GM13977 (cell line): ENCODE measurements around the gene TMEM214.

ENCODE experiments used
- DNase-seq: peaks from one replicate; pipeline ENCODE4 v3.0.0; 2012; ENCODE audit warnings: low spot score
- in situ Hi-C: fragments of 300-500 bp; cut with MboI; formaldehyde crosslinking; loops from one replicate; pipeline ENCODE4 v1.12.0; 2022; ENCODE audit warnings: low sequenced_read_pairs, low pct_unique_long_range_greater_than_20kb, mixed read lengths, inconsistent platforms; ENCODE audit not compliant: unreplicated experiment
- TF ChIP-seq, protein P1 (sequence below): IDR thresholded peaks from 2 replicates; pipeline ENCODE4 v1.5.1; 2012; ENCODE audit warnings: mild to moderate bottlenecking, control low read depth; ENCODE audit not compliant: insufficient read depth; ENCODE audit errors: extremely low read depth, missing control alignments

Gene TMEM214

GRCh38 chr2:26991717-26992116 is 41.0 kb upstream of the TMEM214 start:
- in situ Hi-C loops: no loop called here

DNA sequence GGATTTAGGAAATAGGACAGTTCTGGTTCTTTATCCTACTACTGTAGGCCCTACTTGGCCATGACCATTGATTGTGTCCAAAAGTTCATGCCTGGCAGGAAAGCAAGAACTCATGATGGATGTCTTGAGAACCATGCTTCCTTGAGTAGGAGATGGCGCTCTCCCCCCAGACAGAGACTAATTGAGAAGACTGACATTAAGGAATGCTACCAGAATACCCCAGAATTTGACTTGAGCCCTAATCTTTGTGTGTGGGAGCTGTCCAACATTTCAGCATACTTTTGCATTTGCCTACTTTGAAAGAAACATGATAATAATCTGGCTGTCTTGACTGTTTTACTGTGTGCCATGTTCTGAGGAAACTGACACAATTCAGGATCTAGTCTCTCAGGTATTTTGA is 39.0 kb upstream of the TMEM214 start:
- in situ Hi-C loops: no loop called here
- TF ChIP-seq, protein P1, sequence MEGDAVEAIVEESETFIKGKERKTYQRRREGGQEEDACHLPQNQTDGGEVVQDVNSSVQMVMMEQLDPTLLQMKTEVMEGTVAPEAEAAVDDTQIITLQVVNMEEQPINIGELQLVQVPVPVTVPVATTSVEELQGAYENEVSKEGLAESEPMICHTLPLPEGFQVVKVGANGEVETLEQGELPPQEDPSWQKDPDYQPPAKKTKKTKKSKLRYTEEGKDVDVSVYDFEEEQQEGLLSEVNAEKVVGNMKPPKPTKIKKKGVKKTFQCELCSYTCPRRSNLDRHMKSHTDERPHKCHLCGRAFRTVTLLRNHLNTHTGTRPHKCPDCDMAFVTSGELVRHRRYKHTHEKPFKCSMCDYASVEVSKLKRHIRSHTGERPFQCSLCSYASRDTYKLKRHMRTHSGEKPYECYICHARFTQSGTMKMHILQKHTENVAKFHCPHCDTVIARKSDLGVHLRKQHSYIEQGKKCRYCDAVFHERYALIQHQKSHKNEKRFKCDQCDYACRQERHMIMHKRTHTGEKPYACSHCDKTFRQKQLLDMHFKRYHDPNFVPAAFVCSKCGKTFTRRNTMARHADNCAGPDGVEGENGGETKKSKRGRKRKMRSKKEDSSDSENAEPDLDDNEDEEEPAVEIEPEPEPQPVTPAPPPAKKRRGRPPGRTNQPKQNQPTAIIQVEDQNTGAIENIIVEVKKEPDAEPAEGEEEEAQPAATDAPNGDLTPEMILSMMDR: no peak
- no peak for DNase-seq

More at GRCh38 chr2:26991717-26992116, 41.0 kb upstream of the TMEM214 start:
- TF ChIP-seq, protein P1: no peak
- no peak for DNase-seq

GRCh38 chr2:26994983-26995382 is 37.8 kb upstream of the TMEM214 start:
- in situ Hi-C loops: no loop called here
- TF ChIP-seq, protein P1: no peak
- no peak for DNase-seq

GRCh38 chr2:26997394-26997793 is 35.4 kb upstream of the TMEM214 start:
- no peak for DNase-seq
- in situ Hi-C loops: no loop called here
- TF ChIP-seq, protein P1: no peak

- in situ Hi-C loops: no loop called here
- DNase-seq: no peak
- TF ChIP-seq, protein P1: no peak
These were observed 34.4 kb upstream of the TMEM214 start for GRCh38 chr2:26998323-26998722.

- TF ChIP-seq, protein P1: no peak
- no peak for DNase-seq
- in situ Hi-C loops: no loop called here
These were observed 32.5 kb upstream of the TMEM214 start for GRCh38 chr2:27000228-27000627.

- in situ Hi-C loops: no loop called here
- TF ChIP-seq, protein P1: no peak
- no peak for DNase-seq
These were observed 31.8 kb upstream of the TMEM214 start for GRCh38 chr2:27000995-27001394.
